GM12878 (cell line): ENCODE measurements around the gene CHEK1. TPM values are rescaled to one million over a fixed set of nuclear protein-coding genes. Genes with fewer than 3 reads are reported as not detected.

Source experiments
- ATAC-seq: fragments of 200-7000 bp; cut with Tn5 transposase; 3 replicates; pipeline ENCODE4 v1.9.1; 2020; ENCODE audit warnings: mild to moderate bottlenecking, moderate library complexity
- BruUV-seq: library from RNA; stranded (reverse); fragments of 400-500 nt; replicated peaks from 2 replicates; lab custom pipeline; 2021; lab: Mats Ljungman, UMichigan
- CTCF ChIA-PET: fragments of 300-600 bp; sonication (Branson Sonifier 250); formaldehyde crosslinking; extraction: SDS; loops from one replicate; lab custom pipeline; 2021; ENCODE audit warnings: inconsistent platforms; lab: Yijun Ruan, JAX
- POLR2A ChIA-PET: fragments of 350-600 bp; formaldehyde crosslinking; extraction: SDS; loops from one replicate; lab custom pipeline; 2021; ENCODE audit warnings: inconsistent platforms; lab: Charles Lee
- RAD21 ChIA-PET: fragments of 300-600 bp; sonication (Branson Sonifier 250); formaldehyde crosslinking; loops from one replicate; lab custom pipeline; 2023; ENCODE audit warnings: antibody characterized with exemption; ENCODE audit not compliant: unreplicated experiment; lab: Charles Lee
- SMC1A ChIA-PET: fragments of 300-600 bp; sonication (Branson Sonifier 250); formaldehyde crosslinking; loops from one replicate; lab custom pipeline; 2023; ENCODE audit not compliant: unreplicated experiment, uncharacterized antibody; lab: Charles Lee
- DNase-seq: peaks from one replicate; pipeline ENCODE4 v3.0.0-alpha.2; 2011; ENCODE audit warnings: low read depth, low spot score
- FAIRE-seq: peaks from 3 replicates; lab custom pipeline; 2011; peaks lifted over from hg19 to GRCh38; lab: Jason Lieb, UNC
- H2AFZ ChIP-seq: 2 replicates; pipeline ENCODE4 v1.6.0; 2011; ENCODE audit warnings: low read depth, low read length, control low read depth; ENCODE audit not compliant: control insufficient read depth
- H3K27ac ChIP-seq: 2 replicates; pipeline ENCODE4 v1.5.1; 2011; ENCODE audit warnings: control low read depth; ENCODE audit not compliant: control insufficient read depth, insufficient read depth
- H3K27me3 ChIP-seq, 2 experiments: replicated peaks in 1 of 2; 2 replicates each; pipeline versions ENCODE4 v1.6.0 to v1.6.1; 2011; ENCODE audit warnings: low read length in 1 of 2; ENCODE audit not compliant: control insufficient read depth in 2 of 2, insufficient read depth in 2 of 2
- H3K36me3 ChIP-seq, 2 experiments: 2 replicates each; pipeline ENCODE4 v1.5.1; 2011; ENCODE audit warnings: low read length in 1 of 2; ENCODE audit not compliant: control insufficient read depth in 2 of 2, insufficient read depth in 2 of 2
- H3K4me1 ChIP-seq: 2 replicates; pipeline ENCODE4 v1.6.1; 2011; ENCODE audit warnings: mild to moderate bottlenecking, low read length, moderate library complexity, mixed read lengths; ENCODE audit not compliant: control insufficient read depth, insufficient read depth
- H3K4me2 ChIP-seq: 2 replicates; pipeline ENCODE4 v1.6.0; 2011; ENCODE audit warnings: control low read depth; ENCODE audit not compliant: control insufficient read depth, insufficient read depth
- H3K4me3 ChIP-seq: fragments of 200-600 bp; sonication (generic); 2 replicates; pipeline ENCODE4 v1.5.1; 2016
- H3K79me2 ChIP-seq: 2 replicates; pipeline ENCODE4 v1.6.0; 2011; ENCODE audit warnings: low read length; ENCODE audit not compliant: control insufficient read depth, insufficient read depth
- H3K9ac ChIP-seq: 2 replicates; pipeline ENCODE4 v1.8.0; 2011; ENCODE audit warnings: low read length, control low read depth, mixed read lengths; ENCODE audit not compliant: control insufficient read depth, insufficient read depth
- H3K9me3 ChIP-seq: replicated peaks from 3 replicates; pipeline ENCODE4 v1.5.1; 2011; ENCODE audit warnings: mild to moderate bottlenecking, low read length; ENCODE audit not compliant: control insufficient read depth, insufficient read depth
- H4K20me1 ChIP-seq: 2 replicates; pipeline ENCODE4 v1.6.0; 2011; ENCODE audit not compliant: control insufficient read depth, insufficient read depth
- BHLHE40 ChIP-seq, 2 experiments: fragments of 450-650 bp in 1 of 2; IDR thresholded peaks; 2 replicates each; pipeline ENCODE4 v1.6.1; 2011 to 2017; ENCODE audit warnings: low read depth in 2 of 2, borderline replicate concordance in 1 of 2, improper control_type of control experiment in 1 of 2, low read length in 1 of 2, mild to moderate bottlenecking in 1 of 2
- CHD2 ChIP-seq: IDR thresholded peaks from 2 replicates; pipeline ENCODE4 v1.6.1; 2011; ENCODE audit warnings: low read depth, low read length, improper control_type of control experiment, borderline replicate concordance
- CREM ChIP-seq: IDR thresholded peaks from 2 replicates; pipeline ENCODE4 v1.6.1; 2014; ENCODE audit warnings: antibody characterized with exemption, low read depth
- ESRRA ChIP-seq: IDR thresholded peaks from 2 replicates; pipeline ENCODE4 v1.6.1; 2012; ENCODE audit warnings: mild to moderate bottlenecking, low read length, improper control_type of control experiment
- EZH2 ChIP-seq: IDR thresholded peaks from 2 replicates; pipeline ENCODE4 v1.6.1; 2012; ENCODE audit warnings: low read depth, mild to moderate bottlenecking, control low read depth, inconsistent platforms, low read length, borderline replicate concordance; ENCODE audit not compliant: control insufficient read depth
- HDAC6 ChIP-seq: fragments of 200-600 bp; sonication (generic); IDR thresholded peaks from one replicate; pipeline ENCODE4 v1.8.0; 2017; ENCODE audit warnings: antibody characterized with exemption; ENCODE audit not compliant: unreplicated experiment
- KLF5 ChIP-seq: fragments of 450-650 bp; IDR thresholded peaks from 2 replicates; pipeline ENCODE4 v1.6.1; 2014; ENCODE audit warnings: mild to moderate bottlenecking; ENCODE audit not compliant: partially characterized antibody
- NFYA ChIP-seq: IDR thresholded peaks from 2 replicates; pipeline ENCODE4 v1.6.1; 2011; ENCODE audit warnings: low read depth, mild to moderate bottlenecking, low read length, improper control_type of control experiment, borderline replicate concordance
- RELA ChIP-seq: fragments of 450-650 bp; IDR thresholded peaks from 2 replicates; pipeline ENCODE4 v1.8.0; 2014; ENCODE audit warnings: borderline replicate concordance; ENCODE audit not compliant: partially characterized antibody
- RUNX3 ChIP-seq: IDR thresholded peaks from 2 replicates; pipeline ENCODE4 v1.6.1; 2012; ENCODE audit warnings: low read length, inconsistent platforms
- SREBF1 ChIP-seq: IDR thresholded peaks from 2 replicates; pipeline ENCODE4 v1.6.1; 2012; ENCODE audit warnings: mild to moderate bottlenecking, low read length
- ZNF24 ChIP-seq: fragments of 450-650 bp; IDR thresholded peaks from 2 replicates; pipeline ENCODE4 v1.6.1; 2017; ENCODE audit warnings: antibody characterized with exemption, mild to moderate bottlenecking
- ZNF384 ChIP-seq: IDR thresholded peaks from 2 replicates; pipeline ENCODE4 v1.6.1; 2012; ENCODE audit warnings: low read depth, mild to moderate bottlenecking, low read length, improper control_type of control experiment, borderline replicate concordance
- WGBS: methylation state at CpG from one replicate; pipeline ENCODE4 v1.1.6; 2016; ENCODE audit warnings: low lambda C conversion rate; ENCODE audit not compliant: insufficient replicate concordance, insufficient coverage; ENCODE audit errors: missing lambda C conversion rate; 5-methylcytosine and 5-hydroxymethylcytosine counted together
- in situ Hi-C: fragments of 300-500 bp; cut with MboI; formaldehyde crosslinking; loops from 9 replicates; pipeline ENCODE4 v1.14.3; 2018; ENCODE audit warnings: mixed read lengths
- intact Hi-C: fragments of 100-400 bp; cut with micrococcal nuclease; formaldehyde crosslinking; loops from one replicate; pipeline ENCODE4 v1.14.2; 2022; ENCODE audit not compliant: unreplicated experiment
- polyA plus RNA-seq, 11 experiments: library from polyadenylated mRNA; depleted of rRNA in 4 of 11; unstranded in 6 of 11; stranded (reverse) in 5 of 11; fragments of >200 nt; fragmentation: Nextera tagmentation in 4 of 11; fragmentation: Illumina TruSeq in 1 of 11; extraction: Ambion mirVana in 4 of 11; extraction: Trizol in 1 of 11; gene quantifications; 1 replicate in 1 of 11; 2 replicates in 10 of 11; pipeline versions ENCODE4 v1.2.1 to v1.2.3, GENCODE V29; 2011 to 2016; ENCODE audit warnings: inconsistent platforms in 2 of 11, missing spikeins in 2 of 11, low read depth in 1 of 11
- total RNA-seq, 4 experiments: library from RNA; depleted of rRNA in 3 of 4; stranded (reverse); fragments of >200 nt in 3 of 4; fragmentation: Illumina TruSeq in 1 of 4; extraction: Trizol in 1 of 4; gene quantifications; 2 replicates each; pipeline versions ENCODE4 v1.2.1 to v1.2.3, GENCODE V29; 2013 to 2021
- TF ChIP-seq, protein P1 (sequence below): fragments of 450-650 bp; IDR thresholded peaks from 2 replicates; pipeline ENCODE4 v1.6.1; 2017; ENCODE audit warnings: low read depth, mild to moderate bottlenecking, moderate library complexity
- TF ChIP-seq, protein P2 (sequence below): IDR thresholded peaks from 2 replicates; pipeline ENCODE4 v1.6.1; 2012; ENCODE audit warnings: improper control_type of control experiment, low read depth, low read length; ENCODE audit not compliant: insufficient replicate concordance

The CHEK1 gene
- total and polyA plus RNA-seq, 10 of the 15 experiments (the other 5 are each of a cell fraction or from before 2014, with no cell fraction given) = 42.1 to 72.9 (median 65.6) TPM

DNA sequence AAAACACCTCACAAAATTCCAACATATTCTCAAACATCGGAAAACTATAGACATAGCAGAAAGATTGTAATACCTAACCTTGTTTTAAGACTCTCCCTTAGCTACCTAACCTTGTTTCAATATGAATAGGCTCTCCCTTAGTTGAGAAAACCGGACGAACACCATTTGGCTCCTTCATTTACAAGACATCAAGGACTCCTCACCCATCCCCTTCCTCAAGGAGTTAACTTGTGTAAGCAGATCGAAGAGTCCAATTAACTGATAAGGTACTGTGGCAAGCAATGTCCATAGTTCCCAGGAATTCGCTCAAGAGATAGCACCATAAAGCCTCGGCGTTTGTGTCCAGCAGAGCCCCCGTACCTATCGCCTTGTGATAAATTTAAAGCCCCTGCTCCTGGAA is 60.3 kb downstream of the CHEK1 start:
- CTCF ChIA-PET = interaction anchor here (0.5 kb wide), 1 partner anchor 1270 kb away, joined by 3 read pairs; no protein-coding TSS in a partner anchor
- no peak overlapping the region for H3K27ac ChIP-seq
- peaks cover 0 to 3% of the 10 kb centered on the region in 2 experiments; a peak in 1 of 4 replicates for H3K36me3 ChIP-seq
- in situ Hi-C loops = no loop called here
- ATAC-seq = no peak
- H2AFZ ChIP-seq = no peak overlapping the region
- intact Hi-C loops = no loop called here
- SMC1A ChIA-PET = no interaction called here
- RAD21 ChIA-PET = no interaction called here
- no peaks in the 10 kb centered on the region for H3K79me2 ChIP-seq
- no TSS peak for BruUV-seq
- TF ChIP-seq, protein P1, sequence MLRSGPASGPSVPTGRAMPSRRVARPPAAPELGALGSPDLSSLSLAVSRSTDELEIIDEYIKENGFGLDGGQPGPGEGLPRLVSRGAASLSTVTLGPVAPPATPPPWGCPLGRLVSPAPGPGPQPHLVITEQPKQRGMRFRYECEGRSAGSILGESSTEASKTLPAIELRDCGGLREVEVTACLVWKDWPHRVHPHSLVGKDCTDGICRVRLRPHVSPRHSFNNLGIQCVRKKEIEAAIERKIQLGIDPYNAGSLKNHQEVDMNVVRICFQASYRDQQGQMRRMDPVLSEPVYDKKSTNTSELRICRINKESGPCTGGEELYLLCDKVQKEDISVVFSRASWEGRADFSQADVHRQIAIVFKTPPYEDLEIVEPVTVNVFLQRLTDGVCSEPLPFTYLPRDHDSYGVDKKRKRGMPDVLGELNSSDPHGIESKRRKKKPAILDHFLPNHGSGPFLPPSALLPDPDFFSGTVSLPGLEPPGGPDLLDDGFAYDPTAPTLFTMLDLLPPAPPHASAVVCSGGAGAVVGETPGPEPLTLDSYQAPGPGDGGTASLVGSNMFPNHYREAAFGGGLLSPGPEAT = no peak
- no peak for TF ChIP-seq CREM
- TF ChIP-seq KLF5 = no peak
- TF ChIP-seq ZNF24 = no peak
- no peak for TF ChIP-seq ZNF384
- TF ChIP-seq CHD2 = no peak
- TF ChIP-seq RUNX3 = no peak
- TF ChIP-seq HDAC6 = no peak
- TF ChIP-seq NFYA = no peak
- no peak for TF ChIP-seq ESRRA
- TF ChIP-seq, protein P2, sequence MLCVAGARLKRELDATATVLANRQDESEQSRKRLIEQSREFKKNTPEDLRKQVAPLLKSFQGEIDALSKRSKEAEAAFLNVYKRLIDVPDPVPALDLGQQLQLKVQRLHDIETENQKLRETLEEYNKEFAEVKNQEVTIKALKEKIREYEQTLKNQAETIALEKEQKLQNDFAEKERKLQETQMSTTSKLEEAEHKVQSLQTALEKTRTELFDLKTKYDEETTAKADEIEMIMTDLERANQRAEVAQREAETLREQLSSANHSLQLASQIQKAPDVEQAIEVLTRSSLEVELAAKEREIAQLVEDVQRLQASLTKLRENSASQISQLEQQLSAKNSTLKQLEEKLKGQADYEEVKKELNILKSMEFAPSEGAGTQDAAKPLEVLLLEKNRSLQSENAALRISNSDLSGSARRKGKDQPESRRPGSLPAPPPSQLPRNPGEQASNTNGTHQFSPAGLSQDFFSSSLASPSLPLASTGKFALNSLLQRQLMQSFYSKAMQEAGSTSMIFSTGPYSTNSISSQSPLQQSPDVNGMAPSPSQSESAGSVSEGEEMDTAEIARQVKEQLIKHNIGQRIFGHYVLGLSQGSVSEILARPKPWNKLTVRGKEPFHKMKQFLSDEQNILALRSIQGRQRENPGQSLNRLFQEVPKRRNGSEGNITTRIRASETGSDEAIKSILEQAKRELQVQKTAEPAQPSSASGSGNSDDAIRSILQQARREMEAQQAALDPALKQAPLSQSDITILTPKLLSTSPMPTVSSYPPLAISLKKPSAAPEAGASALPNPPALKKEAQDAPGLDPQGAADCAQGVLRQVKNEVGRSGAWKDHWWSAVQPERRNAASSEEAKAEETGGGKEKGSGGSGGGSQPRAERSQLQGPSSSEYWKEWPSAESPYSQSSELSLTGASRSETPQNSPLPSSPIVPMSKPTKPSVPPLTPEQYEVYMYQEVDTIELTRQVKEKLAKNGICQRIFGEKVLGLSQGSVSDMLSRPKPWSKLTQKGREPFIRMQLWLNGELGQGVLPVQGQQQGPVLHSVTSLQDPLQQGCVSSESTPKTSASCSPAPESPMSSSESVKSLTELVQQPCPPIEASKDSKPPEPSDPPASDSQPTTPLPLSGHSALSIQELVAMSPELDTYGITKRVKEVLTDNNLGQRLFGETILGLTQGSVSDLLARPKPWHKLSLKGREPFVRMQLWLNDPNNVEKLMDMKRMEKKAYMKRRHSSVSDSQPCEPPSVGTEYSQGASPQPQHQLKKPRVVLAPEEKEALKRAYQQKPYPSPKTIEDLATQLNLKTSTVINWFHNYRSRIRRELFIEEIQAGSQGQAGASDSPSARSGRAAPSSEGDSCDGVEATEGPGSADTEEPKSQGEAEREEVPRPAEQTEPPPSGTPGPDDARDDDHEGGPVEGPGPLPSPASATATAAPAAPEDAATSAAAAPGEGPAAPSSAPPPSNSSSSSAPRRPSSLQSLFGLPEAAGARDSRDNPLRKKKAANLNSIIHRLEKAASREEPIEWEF = no peak
- no peak for TF ChIP-seq SREBF1
- TF ChIP-seq EZH2 = no peak
- TF ChIP-seq RELA = no peak
- no peak for TF ChIP-seq BHLHE40 (IDR thresholded peaks at IDR 0.05; ENCODE audit: borderline replicate concordance in 1 of 2, low read depth in 2 of 2, low read length in 1 of 2)
- TF ChIP-seq, all 136 proteins: peak for 0
- Histone ChIP-seq H4K20me1 (no peaks in the 10 kb centered on the region), H3K9me3 (no peaks in the 10 kb centered on the region), H3K4me3 (no peak overlapping the region), H3K4me1 (no peaks in the 10 kb centered on the region), H3K4me2 (no peak overlapping the region), H3K27me3 (no peaks in the 10 kb centered on the region), H3K9ac (no peak overlapping the region)
- 87% methylated on average over 9 of the region's 9 CpGs for WGBS
- POLR2A ChIA-PET = no interaction called here
- no peak for FAIRE-seq
- DNase-seq = no peak
